Measurements from ENCODE around the gene SGMS1. TPM values are rescaled to one million over a fixed set of nuclear protein-coding genes. Genes with fewer than 3 reads are reported as not detected.
A peak's percentile ranks its signal among the peaks of the same experiment; 100 is the strongest.

Gene SGMS1
- total RNA-seq, 5 donors from 2014 or later (not counting 1 experiment from before 2014, with no cell fraction given), result 28.4 to 39.7 (median 32.6) TPM

- Histone ChIP-seq H3K4me1 (ENCODE audit: control insufficient read depth in 1 of 2, extremely low read depth in 1 of 2, insufficient read depth in 2 of 2, low read length in 2 of 2) (peaks cover 13 to 22% of the 10 kb centered on the region in 2 experiments), H3K27me3 (replicated peaks in 1 of 2; ENCODE audit: control insufficient read depth in 2 of 2, extremely low read depth in 1 of 2, insufficient read depth in 2 of 2, low read length in 1 of 2) (no peaks in the 10 kb centered on the region), H3K4me3 (ENCODE audit: control insufficient read depth in 1 of 2, extremely low read depth in 1 of 2, low read length in 1 of 2) (no peak overlapping the region), H3K27ac (ENCODE audit: low read length) (no peak overlapping the region), H3K9me3 (no peaks in the 10 kb centered on the region), H3K36me3 (ENCODE audit: control insufficient read depth in 2 of 2, extremely low read depth in 1 of 2, insufficient read depth in 1 of 2, low read length in 1 of 2) (no peaks in the 10 kb centered on the region)
- ATAC-seq (replicated peaks in 1 of 4) (no peak), DNase-seq (no peak)
- Mint-ChIP-seq H3K27ac (peak overlapping the region; percentile 24 to 44), H3K4me1 (peaks cover 83 to 88% (median 85%) of the 10 kb centered on the region in 3 donors), H3K27me3 (no peaks in the 10 kb centered on the region), H3K36me3 (peaks cover 5% of the 10 kb centered on the region), H3K4me3 (no peak overlapping the region), H3K9me3 (no peaks in the 10 kb centered on the region)
- CTCF ChIA-PET, result interaction anchor here in 1 of 2 donors (0.6 kb wide), 1 partner anchor 1146 kb away, joined by 3 read pairs; no protein-coding TSS in a partner anchor
- POLR2A ChIA-PET, result interaction anchor here in 1 of 2 donors (0.7 kb wide), 1 partner anchor 31 kb away, joined by 3 read pairs; no protein-coding TSS in a partner anchor
These were observed 16.3 kb downstream of the SGMS1 start for GRCh38 chr10:50607356-50607925.

GRCh38 chr10:50605951-50606270, 17.8 kb downstream of the SGMS1 start:
- ATAC-seq (replicated peaks in 1 of 4) (no peak), DNase-seq (no peak)
- H3K9me3 Mint-ChIP-seq, result no peaks in the 10 kb centered on the region
- H3K36me3 Mint-ChIP-seq, result peaks cover 5% of the 10 kb centered on the region
- Histone ChIP-seq H3K27me3 (replicated peaks in 1 of 2; ENCODE audit: control insufficient read depth in 2 of 2, extremely low read depth in 1 of 2, insufficient read depth in 2 of 2, low read length in 1 of 2) (no peaks in the 10 kb centered on the region), H3K9me3 (no peaks in the 10 kb centered on the region), H3K4me1 (ENCODE audit: control insufficient read depth in 1 of 2, extremely low read depth in 1 of 2, insufficient read depth in 2 of 2, low read length in 2 of 2) (peaks cover 13 to 22% of the 10 kb centered on the region in 2 experiments), H3K27ac (ENCODE audit: low read length) (no peak overlapping the region), H3K36me3 (ENCODE audit: control insufficient read depth in 2 of 2, extremely low read depth in 1 of 2, insufficient read depth in 1 of 2, low read length in 1 of 2) (no peaks in the 10 kb centered on the region), H3K4me3 (ENCODE audit: control insufficient read depth in 1 of 2, extremely low read depth in 1 of 2, low read length in 1 of 2) (no peak overlapping the region)
- ChIA-PET POLR2A (no interaction called here), CTCF (no interaction called here)
- no peak overlapping the region for H3K4me3 Mint-ChIP-seq
- no CpG with 5 or more reads among the region's 2 CpGs for WGBS (ENCODE audit: insufficient coverage)
- no peaks in the 10 kb centered on the region for H3K27me3 Mint-ChIP-seq
- H3K27ac Mint-ChIP-seq, result peak overlapping the region; percentile 86 to 88
- H3K4me1 Mint-ChIP-seq, result peaks cover 81 to 89% (median 82%) of the 10 kb centered on the region in 3 donors

- H3K36me3 Mint-ChIP-seq, result peaks cover 5% of the 10 kb centered on the region
- no peaks in the 10 kb centered on the region for H3K9me3 Mint-ChIP-seq
- Histone ChIP-seq H3K27ac (ENCODE audit: low read length) (peak overlapping the region; percentile 40), H3K27me3 (replicated peaks in 1 of 2; ENCODE audit: control insufficient read depth in 2 of 2, extremely low read depth in 1 of 2, insufficient read depth in 2 of 2, low read length in 1 of 2) (no peaks in the 10 kb centered on the region), H3K4me1 (ENCODE audit: control insufficient read depth in 1 of 2, extremely low read depth in 1 of 2, insufficient read depth in 2 of 2, low read length in 2 of 2) (peaks cover 16 to 24% of the 10 kb centered on the region in 2 experiments), H3K4me3 (ENCODE audit: control insufficient read depth in 1 of 2, extremely low read depth in 1 of 2, low read length in 1 of 2) (no peak overlapping the region), H3K36me3 (ENCODE audit: control insufficient read depth in 2 of 2, extremely low read depth in 1 of 2, insufficient read depth in 1 of 2, low read length in 1 of 2) (no peaks in the 10 kb centered on the region), H3K9me3 (no peaks in the 10 kb centered on the region)
- POLR2A ChIA-PET, result interaction anchor here in 1 of 2 donors (0.7 to 1.0 kb wide), 2 partner anchors 32 to 78 kb away, joined by 3 to 5 read pairs; no protein-coding TSS in a partner anchor
- peak in 2 of 4 experiments; percentile 34 to 41 for ATAC-seq (replicated peaks in 1 of 4)
- H3K4me1 Mint-ChIP-seq, result peaks cover 82 to 89% (median 83%) of the 10 kb centered on the region in 3 donors
- CTCF ChIA-PET, result interaction anchor here in 1 of 2 donors (1.0 kb wide), 1 partner anchor 32 kb away, joined by 3 read pairs; no protein-coding TSS in a partner anchor
- H3K27ac Mint-ChIP-seq, result peak overlapping the region; percentile 86 to 88
- H3K4me3 Mint-ChIP-seq, result peak overlapping the region; percentile 35 to 52 (median 47)
- peak in 1 of 35 experiments; percentile 25 for DNase-seq
- no peaks in the 10 kb centered on the region for H3K27me3 Mint-ChIP-seq
- no CpG with 5 or more reads among the region's 1 CpG for WGBS (ENCODE audit: insufficient coverage)
These were observed 18.3 kb downstream of the SGMS1 start for GRCh38 chr10:50605269-50605950.

GRCh38 chr10:50604809-50605208, 18.9 kb downstream of the SGMS1 start:
- H3K4me1 Mint-ChIP-seq, result peaks cover 82 to 89% (median 83%) of the 10 kb centered on the region in 3 donors

GRCh38 chr10:50604049-50604640, 19.6 kb downstream of the SGMS1 start:
- DNase-seq, result peak in 2 of 35 experiments; percentile 5 to 13
- peaks cover 5% of the 10 kb centered on the region for H3K36me3 Mint-ChIP-seq
- peak in 3 of 4 experiments; percentile 48 to 66 (median 55) for ATAC-seq (replicated peaks in 1 of 4)
- H3K4me1 Mint-ChIP-seq, result peaks cover 79 to 87% (median 83%) of the 10 kb centered on the region in 3 donors
- H3K4me3 Mint-ChIP-seq, result peak overlapping the region; percentile 35 to 56 (median 52)
- H3K27ac Mint-ChIP-seq, result peak overlapping the region; percentile 79 to 88
- Histone ChIP-seq H3K27ac (ENCODE audit: low read length) (peak overlapping the region; percentile 40), H3K36me3 (ENCODE audit: control insufficient read depth in 2 of 2, extremely low read depth in 1 of 2, insufficient read depth in 1 of 2, low read length in 1 of 2) (no peaks in the 10 kb centered on the region), H3K27me3 (replicated peaks in 1 of 2; ENCODE audit: control insufficient read depth in 2 of 2, extremely low read depth in 1 of 2, insufficient read depth in 2 of 2, low read length in 1 of 2) (no peaks in the 10 kb centered on the region), H3K4me1 (ENCODE audit: control insufficient read depth in 1 of 2, extremely low read depth in 1 of 2, insufficient read depth in 2 of 2, low read length in 2 of 2) (peaks cover 16 to 24% of the 10 kb centered on the region in 2 experiments), H3K9me3 (no peaks in the 10 kb centered on the region), H3K4me3 (ENCODE audit: control insufficient read depth in 1 of 2, extremely low read depth in 1 of 2, low read length in 1 of 2) (no peak overlapping the region)
- no peaks in the 10 kb centered on the region for H3K9me3 Mint-ChIP-seq
- WGBS (ENCODE audit: insufficient coverage), result 0% methylated on average over 1 of the region's 8 CpGs
- POLR2A ChIA-PET, result no interaction called here
- CTCF ChIA-PET, result interaction anchor here in 1 of 2 donors (1.0 kb wide), 1 partner anchor 33 kb away, joined by 3 read pairs; no protein-coding TSS in a partner anchor
- H3K27me3 Mint-ChIP-seq, result no peaks in the 10 kb centered on the region

More at GRCh38 chr10:50604809-50605208, 18.9 kb downstream of the SGMS1 start:
- H3K4me3 ChIP-seq (ENCODE audit: control insufficient read depth in 1 of 2, extremely low read depth in 1 of 2, low read length in 1 of 2), result no peak overlapping the region
- no peaks in the 10 kb centered on the region for H3K9me3 ChIP-seq
- Mint-ChIP-seq H3K27me3 (no peaks in the 10 kb centered on the region), H3K27ac (peak overlapping the region; percentile 79 to 88), H3K36me3 (peaks cover 5% of the 10 kb centered on the region), H3K4me3 (peak overlapping the region; percentile 35 to 52 (median 47)), H3K9me3 (no peaks in the 10 kb centered on the region)
- ATAC-seq (replicated peaks in 1 of 4) (peak in 3 of 4 experiments; percentile 58 to 63 (median 62)), DNase-seq (no peak)
- no peaks in the 10 kb centered on the region for H3K27me3 ChIP-seq (replicated peaks in 1 of 2; ENCODE audit: control insufficient read depth in 2 of 2, extremely low read depth in 1 of 2, insufficient read depth in 2 of 2, low read length in 1 of 2)
- 11% methylated on average over 1 of the region's 3 CpGs for WGBS (ENCODE audit: insufficient coverage)
- H3K4me1 ChIP-seq (ENCODE audit: control insufficient read depth in 1 of 2, extremely low read depth in 1 of 2, insufficient read depth in 2 of 2, low read length in 2 of 2), result peaks cover 16 to 24% of the 10 kb centered on the region in 2 experiments
- H3K36me3 ChIP-seq (ENCODE audit: control insufficient read depth in 2 of 2, extremely low read depth in 1 of 2, insufficient read depth in 1 of 2, low read length in 1 of 2), result no peaks in the 10 kb centered on the region
- ChIA-PET CTCF (interaction anchor here in 1 of 2 donors (1.0 kb wide), 1 partner anchor 32 kb away, joined by 3 read pairs; no protein-coding TSS in a partner anchor), POLR2A (interaction anchor here in 1 of 2 donors (0.7 to 1.0 kb wide), 2 partner anchors 32 to 77 kb away, joined by 3 to 5 read pairs; no protein-coding TSS in a partner anchor)
- peak overlapping the region; percentile 40 for H3K27ac ChIP-seq (ENCODE audit: low read length)

GRCh38 chr10:50603151-50603850, 20.5 kb downstream of the SGMS1 start:
- ATAC-seq (replicated peaks in 1 of 4) (no peak), DNase-seq (no peak)
- Mint-ChIP-seq H3K9me3 (no peaks in the 10 kb centered on the region), H3K4me3 (no peak overlapping the region), H3K36me3 (peaks cover 12% of the 10 kb centered on the region), H3K27me3 (no peaks in the 10 kb centered on the region), H3K27ac (peak overlapping the region; percentile 66 to 88), H3K4me1 (peaks cover 77 to 90% (median 87%) of the 10 kb centered on the region in 3 donors)
- Histone ChIP-seq H3K9me3 (no peaks in the 10 kb centered on the region), H3K27me3 (replicated peaks in 1 of 2; ENCODE audit: control insufficient read depth in 2 of 2, extremely low read depth in 1 of 2, insufficient read depth in 2 of 2, low read length in 1 of 2) (no peaks in the 10 kb centered on the region), H3K27ac (ENCODE audit: low read length) (no peak overlapping the region), H3K4me3 (ENCODE audit: control insufficient read depth in 1 of 2, extremely low read depth in 1 of 2, low read length in 1 of 2) (no peak overlapping the region), H3K36me3 (ENCODE audit: control insufficient read depth in 2 of 2, extremely low read depth in 1 of 2, insufficient read depth in 1 of 2, low read length in 1 of 2) (no peaks in the 10 kb centered on the region), H3K4me1 (ENCODE audit: control insufficient read depth in 1 of 2, extremely low read depth in 1 of 2, insufficient read depth in 2 of 2, low read length in 2 of 2) (peaks cover 16 to 24% of the 10 kb centered on the region in 2 experiments)
- WGBS (ENCODE audit: insufficient coverage), result 89% methylated on average over 4 of the region's 6 CpGs
- ChIA-PET CTCF (no interaction called here), POLR2A (no interaction called here)
